NCI-H128 (cell line): ENCODE results near the gene SVIL.
"Not testable (repeated sequence)": the region's sequence is repeated elsewhere in the genome, so short reads cannot be mapped to it uniquely, and the experiment has no call there.

ENCODE experiments used
- DNase-seq: peaks from one replicate; lab custom pipeline; 2025; ENCODE audit not compliant: unreplicated experiment; lab: John Stamatoyannopoulos, UW

The SVIL gene

GRCh38 chr10:29579455-29579970 is 55.3 kb downstream of the SVIL start:
- DNase-seq, result no peak

GRCh38 chr10:29578457-29578856 is 56.3 kb downstream of the SVIL start:
- no peak for DNase-seq

GRCh38 chr10:29576681-29577080 is 58.1 kb downstream of the SVIL start:
- DNase-seq, result no peak

GRCh38 chr10:29575098-29575455 is 59.7 kb downstream of the SVIL start:
- no peak for DNase-seq

- DNase-seq, result not testable (repeated sequence)
Observed at GRCh38 chr10:29574212-29575097, 60.3 kb downstream of the SVIL start.

- DNase-seq, result not testable (repeated sequence)
Observed at GRCh38 chr10:29570248-29570647, 64.5 kb downstream of the SVIL start.

GRCh38 chr10:29569795-29570194 is 65.0 kb downstream of the SVIL start:
- DNase-seq, result no peak

GRCh38 chr10:29567003-29567402 is 67.8 kb downstream of the SVIL start:
- no peak for DNase-seq

- not testable (repeated sequence) for DNase-seq
Observed at GRCh38 chr10:29566209-29566608, 68.6 kb downstream of the SVIL start.

GRCh38 chr10:29563420-29564035 is 71.2 kb downstream of the SVIL start:
- no peak for DNase-seq

- not testable (repeated sequence) for DNase-seq
Observed at GRCh38 chr10:29563006-29563405, 71.8 kb downstream of the SVIL start.

GRCh38 chr10:29559996-29560395 is 74.8 kb downstream of the SVIL start:
- no peak for DNase-seq

GRCh38 chr10:29557665-29558064 is 77.1 kb downstream of the SVIL start:
- DNase-seq, result no peak

- no peak for DNase-seq
Observed at GRCh38 chr10:29555746-29556481, 78.9 kb downstream of the SVIL start.

GRCh38 chr10:29555091-29555745 is 79.6 kb downstream of the SVIL start:
- no peak for DNase-seq

GRCh38 chr10:29554660-29555059 is 80.1 kb downstream of the SVIL start:
- no peak for DNase-seq

GRCh38 chr10:29553544-29554250 is 81.1 kb downstream of the SVIL start:
- DNase-seq, result no peak

GRCh38 chr10:29553116-29553515 is 81.7 kb downstream of the SVIL start:
- not testable (repeated sequence) for DNase-seq

- not testable (repeated sequence) for DNase-seq
Observed at GRCh38 chr10:29549493-29549892, 85.3 kb downstream of the SVIL start.

GRCh38 chr10:29546773-29547313 is 87.9 kb downstream of the SVIL start:
- no peak for DNase-seq
